HG03108 (cell line): Measurements from ENCODE around the gene TOM1L2.
"Not testable (repeated sequence)": the region's sequence is repeated elsewhere in the genome, so short reads cannot be mapped to it uniquely, and the experiment has no call there.

Source experiments
- ATAC-seq: cut with Tn5 transposase; IDR thresholded peaks from one replicate; pipeline ENCODE4 v1.9.1; 2021; ENCODE audit warnings: moderate library complexity; ENCODE audit not compliant: unreplicated experiment

Gene TOM1L2

DNA sequence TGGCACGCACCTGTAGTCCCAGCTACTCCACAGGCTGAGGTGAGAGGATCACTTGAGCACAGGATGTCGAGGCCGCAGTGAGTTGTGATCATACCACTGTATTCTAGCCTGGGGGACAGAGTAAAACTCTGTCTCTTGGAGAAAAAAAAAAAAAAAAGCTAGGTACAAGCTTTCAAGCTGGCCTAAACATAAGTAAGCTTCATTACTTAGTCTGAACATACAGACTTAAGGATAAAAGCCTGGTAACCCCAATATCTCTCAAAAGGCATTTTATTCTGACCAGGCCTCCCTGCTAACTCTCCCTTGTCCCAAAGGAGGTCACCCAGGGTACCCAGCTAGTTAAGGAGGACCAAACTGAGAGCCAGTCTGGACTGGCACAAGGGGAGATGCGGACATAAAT lies 46.2 kb downstream of the TOM1L2 start:
- ATAC-seq, result no peak

DNA sequence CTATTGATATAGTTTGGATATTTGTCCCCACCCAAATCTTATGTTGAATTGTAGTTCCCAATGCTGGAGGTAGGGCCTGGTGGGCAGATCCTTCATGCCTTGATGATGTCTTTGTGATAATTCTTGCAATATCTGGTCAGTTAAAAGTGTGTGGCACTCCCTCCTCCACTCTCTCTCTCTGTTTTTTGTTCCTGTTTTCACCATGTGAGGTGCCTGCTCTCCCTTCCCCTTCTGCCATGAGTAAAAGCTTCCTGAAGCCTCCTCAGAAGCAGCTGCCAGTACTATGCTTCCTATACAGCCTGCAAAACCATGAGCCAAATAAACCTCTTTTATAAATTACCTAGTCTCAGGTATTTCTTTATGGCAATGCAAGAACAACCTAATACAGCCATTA lies 47.3 kb downstream of the TOM1L2 start:
- no peak for ATAC-seq

DNA sequence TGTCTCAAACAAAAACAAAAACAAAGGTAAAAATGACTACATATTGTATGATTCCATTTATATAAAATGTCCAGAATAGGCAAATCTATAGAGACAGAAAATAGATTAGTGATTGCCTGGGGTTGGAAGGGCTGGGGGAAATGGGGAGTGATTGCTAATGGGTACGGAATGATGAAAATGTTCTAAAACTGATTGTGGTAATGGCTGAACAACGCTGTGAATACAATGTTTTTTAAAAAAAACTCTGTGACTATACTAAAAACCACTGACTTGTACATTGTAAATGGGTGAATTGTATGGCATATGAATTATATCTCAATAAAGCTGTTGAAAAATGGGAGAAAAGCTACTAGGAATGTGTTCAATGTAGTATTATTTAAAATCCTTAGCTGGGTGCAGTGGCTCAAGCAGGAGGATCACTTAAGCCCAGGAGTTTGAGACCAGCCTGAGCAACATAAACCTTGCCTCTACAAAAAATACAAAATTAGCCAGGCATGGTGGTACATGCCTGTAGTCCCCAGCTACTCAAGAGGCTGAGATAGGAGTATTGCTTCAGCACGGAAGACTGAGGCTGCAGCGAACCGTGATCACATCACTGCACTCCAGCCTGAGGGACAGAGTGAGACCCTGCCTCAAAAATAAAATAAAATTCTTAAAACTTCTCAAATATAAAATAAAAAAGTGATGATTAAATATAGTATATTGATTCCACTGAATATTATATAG lies 47.9 kb downstream of the TOM1L2 start:
- ATAC-seq, result no peak

DNA sequence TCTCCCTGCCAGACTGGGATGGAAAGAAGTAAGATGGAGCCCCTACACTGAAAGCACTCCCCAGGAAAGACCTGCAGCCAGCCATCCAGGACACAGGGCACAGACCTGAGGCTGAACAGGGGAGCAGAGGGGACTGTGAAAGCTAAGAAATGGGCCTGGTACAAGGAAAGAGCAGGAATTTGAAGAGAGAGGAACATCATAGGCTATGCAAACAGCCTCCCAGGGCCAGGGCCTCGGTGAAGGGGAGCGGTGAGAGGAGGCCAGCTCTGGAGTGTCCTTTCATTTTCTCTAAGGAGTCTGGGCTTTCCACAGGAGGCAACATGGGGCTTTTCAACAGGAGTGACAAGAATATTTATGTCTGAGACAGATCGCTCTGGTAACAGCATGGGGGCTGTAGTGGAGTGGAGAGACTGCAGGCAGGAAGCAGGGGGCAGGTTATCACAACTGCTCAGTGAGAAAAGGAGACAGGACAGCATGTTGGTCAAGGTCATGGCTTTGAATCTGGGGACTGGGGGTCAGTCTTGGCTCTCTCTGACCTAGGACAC lies 50.1 kb downstream of the TOM1L2 start:
- ATAC-seq, result no peak

DNA sequence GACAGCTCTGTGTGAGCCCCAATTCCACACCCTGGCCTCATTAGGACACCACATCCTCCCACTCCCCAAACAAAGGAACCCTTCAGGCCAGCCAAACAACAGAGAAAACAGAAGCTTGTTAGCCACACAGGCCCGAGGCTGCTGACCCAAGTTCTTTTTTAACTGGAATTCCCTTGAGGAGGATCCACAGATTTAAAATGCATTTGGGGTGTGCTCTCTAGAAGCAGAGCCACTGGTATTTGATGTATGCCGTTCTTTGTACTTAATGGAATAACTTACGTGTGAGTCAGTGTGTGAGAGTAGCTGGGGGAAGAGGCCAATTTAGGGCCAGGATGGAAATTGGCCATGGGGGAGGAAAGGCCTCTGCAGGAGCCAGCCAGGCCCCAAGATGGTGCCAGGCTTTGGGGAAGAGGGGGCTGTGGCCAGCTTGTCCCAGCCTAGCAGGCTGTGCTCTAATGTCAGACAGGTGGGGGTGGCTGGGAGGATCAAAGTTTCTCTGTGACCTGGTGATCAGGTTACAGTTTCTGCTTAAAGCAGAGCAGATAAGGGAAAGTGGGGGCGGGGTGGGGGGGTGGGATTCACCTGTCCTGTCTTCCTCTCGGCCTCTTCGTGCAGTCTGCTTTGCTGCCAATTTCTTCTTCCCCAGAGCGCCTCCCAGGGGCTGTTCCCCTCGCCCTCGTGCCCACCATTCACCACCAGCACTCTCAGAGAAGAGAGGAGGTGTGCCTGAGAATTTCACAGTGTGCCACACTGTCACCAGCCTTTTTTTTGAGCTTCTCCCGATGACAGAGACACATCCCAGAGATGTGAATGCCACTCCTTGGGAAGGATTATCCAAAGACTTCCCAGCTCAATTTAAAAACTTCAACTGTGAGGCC lies 50.8 kb downstream of the TOM1L2 start:
- no peak for ATAC-seq

DNA sequence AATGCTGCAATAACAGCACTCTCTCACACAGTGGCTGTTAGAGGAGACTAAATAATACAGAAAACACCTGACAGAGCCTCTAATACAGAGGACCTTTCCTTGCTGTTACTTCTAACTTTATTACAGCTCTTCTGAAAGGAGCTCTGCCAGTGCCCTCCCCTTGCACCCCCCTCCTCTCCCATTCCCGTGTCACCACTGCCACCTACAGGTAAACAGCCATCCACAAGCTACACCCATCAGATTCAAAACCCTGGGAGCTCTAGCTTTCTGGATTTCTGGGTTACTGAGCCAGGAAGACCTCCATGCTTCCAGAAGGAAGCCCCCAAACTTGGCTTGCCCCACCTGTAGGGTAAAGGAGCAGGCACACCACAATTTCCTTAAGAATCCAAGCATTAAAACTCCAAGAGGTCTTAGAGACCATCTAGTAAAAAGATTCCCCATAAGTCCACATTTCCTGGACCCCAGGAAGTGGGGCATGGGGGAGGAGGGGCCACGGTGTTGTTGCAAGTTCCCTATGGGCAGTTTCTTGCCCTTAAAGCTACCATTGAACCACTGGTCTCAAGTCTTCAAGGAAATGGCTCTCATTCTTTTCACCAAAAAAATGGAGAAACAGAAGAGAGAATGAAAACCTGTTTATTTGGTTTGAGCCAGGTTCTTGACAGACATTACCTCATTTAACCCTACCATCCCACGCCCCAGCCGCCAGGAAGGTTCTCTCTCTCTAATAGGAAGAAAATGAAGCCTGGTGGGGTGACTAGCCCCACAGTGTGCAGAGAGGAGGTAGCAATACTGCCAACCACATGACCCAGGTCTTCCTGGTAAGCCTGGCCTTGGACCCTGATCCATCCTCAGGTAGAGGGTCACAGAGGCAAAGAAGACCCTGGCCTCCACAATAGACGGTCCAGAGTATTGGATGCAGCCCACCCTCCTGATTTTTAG lies 52.8 kb downstream of the TOM1L2 start:
- ATAC-seq, result no peak

DNA sequence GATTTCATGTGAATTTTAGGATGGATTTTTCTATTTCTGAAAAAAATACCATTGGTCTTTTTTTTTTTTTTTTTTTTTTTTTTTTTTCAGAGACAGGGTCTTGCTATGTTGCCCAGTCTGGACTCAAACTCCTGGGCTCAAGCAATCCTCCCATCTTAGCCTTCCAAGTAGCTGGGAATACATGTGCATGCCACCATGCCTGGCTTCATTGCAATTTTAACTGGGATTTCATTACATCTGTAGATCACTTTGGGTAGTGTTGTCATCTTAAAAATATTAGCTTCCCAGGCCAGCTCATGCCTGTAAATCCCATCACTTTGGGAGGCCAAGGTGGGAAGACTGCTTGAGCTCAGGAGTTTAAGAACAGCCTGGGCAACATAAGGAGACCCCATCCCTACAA lies 54.8 kb downstream of the TOM1L2 start:
- no peak for ATAC-seq

DNA sequence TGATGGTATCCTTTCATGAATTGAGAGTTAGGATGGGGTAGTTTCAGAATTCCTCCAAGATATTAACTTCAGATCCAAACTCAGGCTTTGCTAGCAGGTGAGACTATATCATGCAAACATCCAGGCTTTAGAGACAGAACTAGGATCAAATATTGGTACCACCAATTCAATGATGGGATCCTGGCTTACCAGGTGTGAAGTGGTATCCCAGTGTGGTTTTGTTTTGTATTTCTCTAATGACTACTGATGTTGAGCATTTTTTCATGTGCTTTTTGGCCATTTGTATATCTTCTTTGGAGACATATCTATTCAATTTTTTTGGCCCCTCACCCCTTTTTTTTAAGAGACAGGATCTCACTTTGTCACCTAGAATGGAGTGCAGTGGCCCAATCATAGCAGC lies 57.0 kb downstream of the TOM1L2 start:
- ATAC-seq, result no peak

DNA sequence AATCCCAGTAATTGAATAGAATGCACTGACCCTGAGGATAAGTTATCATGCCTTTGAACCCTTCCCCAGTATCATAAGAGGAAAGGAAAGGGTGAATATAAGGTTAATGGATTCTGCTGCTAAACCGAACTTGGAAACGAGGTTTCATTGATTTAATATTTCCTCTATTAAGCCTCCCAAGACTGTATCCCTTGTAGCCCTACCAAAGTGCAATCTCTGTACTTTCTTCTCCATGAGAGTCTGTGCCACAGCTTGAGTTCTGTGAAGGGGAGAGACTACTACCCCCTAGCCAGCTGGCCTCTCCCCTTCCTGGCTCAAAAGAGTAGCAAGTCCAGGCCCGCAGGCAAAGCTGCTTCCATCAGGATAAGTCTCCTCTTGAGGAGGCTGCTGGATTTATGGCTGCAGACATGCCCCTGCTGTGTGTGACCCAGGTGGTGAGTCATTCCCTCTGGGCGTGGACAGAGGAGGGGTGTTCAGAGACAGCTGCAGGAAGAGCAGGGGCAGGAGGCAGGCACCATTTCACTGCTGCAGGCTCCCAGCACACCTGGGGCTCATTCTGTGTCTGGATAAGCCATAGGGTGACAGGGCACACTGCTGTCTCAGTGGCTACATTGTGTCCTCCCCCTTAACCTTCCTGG lies 58.4 kb downstream of the TOM1L2 start:
- ATAC-seq, result no peak

DNA sequence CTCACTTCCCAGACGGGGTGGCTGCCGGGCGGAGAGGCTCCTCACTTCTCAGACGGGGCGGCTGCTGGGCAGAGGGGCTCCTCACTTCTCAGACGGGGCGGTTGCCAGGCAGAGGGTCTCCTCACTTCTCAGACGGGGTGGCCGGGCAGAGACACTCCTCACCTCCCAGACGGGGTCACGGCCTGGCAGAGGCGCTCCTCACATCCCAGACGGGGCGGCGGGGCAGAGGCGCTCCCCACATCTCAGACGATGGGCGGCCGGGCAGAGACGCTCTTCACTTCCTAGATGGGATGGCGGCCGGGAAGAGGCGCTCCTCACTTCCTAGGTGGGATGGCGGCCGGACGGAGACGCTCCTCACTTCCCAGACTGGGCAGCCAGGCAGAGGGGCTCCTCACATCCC lies 59.9 kb downstream of the TOM1L2 start:
- ATAC-seq, result not testable (repeated sequence)

DNA sequence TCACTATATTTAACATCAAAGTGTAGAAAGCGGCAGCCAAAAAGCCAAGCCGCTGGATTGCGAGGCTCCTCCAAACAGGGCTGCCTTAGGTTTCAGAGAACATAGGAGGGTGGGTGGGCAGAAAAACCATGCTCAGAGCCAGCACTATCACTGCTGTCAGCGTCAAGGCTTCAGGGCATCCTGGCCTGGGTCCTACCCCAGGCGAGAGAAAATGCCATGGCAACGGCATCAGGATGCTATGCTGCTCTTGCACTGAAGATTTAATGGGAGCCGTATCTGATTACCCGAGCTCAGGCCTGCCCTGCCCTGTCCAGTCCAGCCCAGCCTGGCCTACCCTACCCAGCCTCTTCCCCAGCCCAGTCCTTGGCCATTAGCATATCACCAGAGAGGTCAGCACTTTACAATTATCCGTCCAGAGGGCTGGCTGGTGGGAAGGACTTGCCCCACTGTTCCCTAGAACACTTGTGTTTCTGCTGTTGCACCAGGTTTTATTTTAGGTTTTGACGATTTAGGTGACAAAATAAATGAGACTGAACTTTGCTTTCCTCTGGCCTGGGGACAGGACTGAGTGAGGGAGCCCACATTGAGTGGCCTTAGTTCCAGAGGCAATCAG lies 61.1 kb downstream of the TOM1L2 start:
- ATAC-seq, result no peak

DNA sequence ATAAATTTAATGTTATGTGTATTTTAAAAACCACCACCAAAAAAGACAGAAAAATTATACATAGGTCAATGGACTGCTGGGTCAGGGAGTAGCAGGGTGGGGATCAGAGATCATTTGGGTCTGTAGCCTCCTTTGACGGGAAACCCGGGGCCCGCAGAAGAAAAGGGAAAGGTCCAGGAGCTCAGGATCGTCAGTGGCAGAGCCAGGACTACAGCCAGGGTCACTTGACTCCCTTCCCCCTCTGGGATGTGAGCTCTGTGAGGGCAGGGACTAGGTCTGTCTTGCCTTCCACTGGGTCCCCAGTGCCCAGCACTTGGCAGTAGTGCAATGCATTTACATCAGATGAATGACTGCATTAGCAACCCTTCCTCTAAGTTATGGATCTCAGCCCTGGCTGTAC lies 62.1 kb downstream of the TOM1L2 start:
- ATAC-seq, result no peak

DNA sequence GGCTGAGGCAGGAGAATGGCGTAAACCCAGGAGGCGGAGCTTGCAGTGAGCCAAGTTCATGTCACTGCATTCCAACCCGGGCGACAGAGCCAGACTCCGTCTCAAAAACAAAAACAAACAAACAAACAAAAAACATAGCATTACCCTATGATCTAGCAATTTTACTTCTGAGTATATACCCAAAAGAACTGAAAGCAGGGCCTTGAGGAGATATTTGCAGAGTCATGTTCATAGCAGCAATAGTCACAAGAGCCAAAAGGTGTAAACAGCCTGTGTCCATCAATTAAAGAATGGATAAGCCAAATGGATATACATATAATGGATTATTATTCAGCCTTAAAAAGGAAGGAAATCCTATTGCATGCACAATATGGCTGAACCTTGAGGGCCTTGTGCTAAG lies 63.1 kb downstream of the TOM1L2 start:
- no peak for ATAC-seq

DNA sequence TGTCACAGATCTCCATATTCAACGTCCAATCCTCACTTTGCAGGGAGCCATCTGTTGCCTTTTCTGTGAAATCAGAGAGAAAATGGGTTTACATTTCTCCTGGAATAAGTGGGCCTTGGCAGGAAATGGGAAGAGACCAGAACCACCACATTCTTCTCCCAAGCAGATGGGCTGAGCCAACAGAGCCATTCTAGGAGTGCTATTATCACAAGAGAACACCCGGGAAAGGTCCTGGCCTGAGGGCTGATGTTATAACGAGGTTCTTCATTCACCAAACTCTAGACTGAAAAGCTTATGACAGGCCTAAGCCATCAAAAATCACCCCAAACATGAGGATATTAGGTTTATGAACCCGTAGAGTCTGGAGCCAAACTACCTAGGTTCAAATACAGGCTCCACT lies 64.7 kb downstream of the TOM1L2 start:
- ATAC-seq, result no peak

DNA sequence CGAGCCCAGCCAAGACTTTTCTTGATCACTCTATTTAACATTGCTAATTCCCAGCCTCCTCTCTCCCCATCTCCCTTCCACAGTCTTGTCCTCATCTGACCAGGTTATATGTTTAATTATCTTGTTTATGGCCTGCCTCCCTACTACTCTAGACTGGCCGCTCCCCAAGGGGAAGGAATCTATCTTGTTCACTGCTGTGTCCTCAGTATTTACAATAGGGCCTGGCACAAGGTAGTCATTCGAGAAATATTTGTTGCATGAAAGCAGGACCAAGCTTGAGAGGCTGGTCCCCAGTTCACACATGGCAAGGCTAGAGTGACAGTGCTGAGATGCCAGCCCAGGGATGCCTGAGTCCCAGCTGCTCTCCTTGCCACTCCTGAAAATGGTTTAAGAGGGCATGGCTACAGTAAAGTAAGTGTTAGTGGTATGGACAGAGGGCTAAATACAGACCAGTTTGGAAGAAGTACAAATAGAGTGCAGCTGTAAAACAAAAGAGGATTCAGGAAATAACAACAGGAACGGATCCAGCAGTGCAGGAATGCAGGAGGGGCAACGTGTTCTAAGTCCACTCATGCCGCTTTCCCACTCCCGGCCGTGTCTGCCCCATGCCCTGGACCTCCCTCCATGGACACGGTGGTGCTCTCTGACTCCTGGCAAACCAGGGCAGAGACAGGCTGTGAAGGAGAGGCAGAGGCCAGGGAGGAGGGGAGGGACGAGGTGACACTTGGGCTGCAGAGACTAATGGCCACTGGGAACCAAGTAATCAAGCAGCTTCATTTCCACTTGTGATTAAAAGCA lies 65.6 kb downstream of the TOM1L2 start:
- ATAC-seq, result no peak

DNA sequence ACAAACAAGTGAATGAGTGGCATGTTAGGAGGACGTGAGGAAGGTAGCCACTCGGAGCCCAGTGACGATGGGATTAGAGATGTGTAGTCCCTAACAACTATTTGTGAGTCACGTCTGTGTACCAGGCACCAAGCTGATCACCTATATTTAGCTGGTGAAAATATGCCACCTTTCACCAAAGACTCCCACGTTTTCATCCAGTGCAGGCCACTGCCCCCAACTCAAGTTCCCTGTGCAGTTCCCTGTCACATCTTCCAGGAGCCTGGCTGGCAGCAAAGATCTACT lies 67.2 kb downstream of the TOM1L2 start:
- no peak for ATAC-seq

DNA sequence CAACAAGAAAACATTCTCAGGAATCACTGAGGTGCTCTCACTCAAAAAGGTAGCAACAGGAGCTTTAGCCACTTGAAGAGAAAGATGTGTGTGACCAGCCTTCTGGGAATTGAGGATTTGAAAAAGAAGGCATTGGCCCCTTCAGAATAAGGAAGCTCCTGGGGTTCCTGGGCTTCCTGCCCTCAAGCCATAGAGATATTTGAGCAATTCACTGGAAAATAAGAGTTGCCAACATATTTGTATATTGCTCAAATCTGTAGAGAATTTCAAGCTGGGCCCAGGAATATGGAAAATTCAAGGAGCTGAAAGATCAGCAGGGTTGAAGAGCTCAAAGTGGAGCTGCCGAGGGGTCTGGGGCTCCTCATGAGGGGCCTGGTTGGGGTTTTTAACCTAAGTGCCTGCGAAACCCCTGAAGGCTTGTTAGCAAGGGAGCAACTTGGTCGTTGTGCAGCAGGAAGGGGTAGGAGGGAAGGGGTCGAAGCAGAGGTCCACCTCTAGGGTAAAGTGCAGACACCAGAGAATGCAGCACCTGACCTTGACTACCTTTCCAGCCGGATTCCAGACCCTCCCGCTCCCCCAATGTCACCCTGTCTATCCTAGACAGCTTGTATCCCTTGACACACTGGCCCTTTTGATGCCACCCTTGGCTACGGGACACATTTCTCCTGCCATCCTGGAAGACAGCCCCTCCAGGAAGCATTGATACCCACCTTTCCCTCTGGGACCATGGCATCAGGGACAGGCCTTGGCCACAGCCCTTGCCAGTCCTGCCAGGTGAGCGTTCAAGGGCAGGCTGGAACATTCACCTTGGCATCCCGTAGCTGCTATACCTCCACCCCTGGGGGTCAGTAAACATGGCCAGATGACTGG lies 67.8 kb downstream of the TOM1L2 start:
- no peak for ATAC-seq

DNA sequence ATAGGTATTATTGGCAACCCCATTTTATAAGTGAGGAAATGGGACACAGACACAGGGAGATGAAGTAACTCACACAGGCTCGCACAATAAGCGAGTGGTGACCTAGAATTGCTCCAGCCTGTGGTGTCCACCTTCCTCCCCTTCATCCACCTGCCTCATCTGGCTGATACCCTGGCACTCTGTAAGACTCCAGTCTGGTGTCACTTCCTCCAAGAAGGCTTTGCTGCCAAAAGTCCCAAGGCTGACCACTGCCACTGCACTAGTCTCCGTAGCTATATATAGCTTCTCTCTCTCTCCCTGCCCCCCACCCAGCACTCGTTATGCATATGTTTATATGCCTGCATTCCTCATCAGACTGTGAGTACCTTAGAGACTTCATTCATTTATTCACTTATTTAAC lies 69.3 kb downstream of the TOM1L2 start:
- ATAC-seq, result no peak

DNA sequence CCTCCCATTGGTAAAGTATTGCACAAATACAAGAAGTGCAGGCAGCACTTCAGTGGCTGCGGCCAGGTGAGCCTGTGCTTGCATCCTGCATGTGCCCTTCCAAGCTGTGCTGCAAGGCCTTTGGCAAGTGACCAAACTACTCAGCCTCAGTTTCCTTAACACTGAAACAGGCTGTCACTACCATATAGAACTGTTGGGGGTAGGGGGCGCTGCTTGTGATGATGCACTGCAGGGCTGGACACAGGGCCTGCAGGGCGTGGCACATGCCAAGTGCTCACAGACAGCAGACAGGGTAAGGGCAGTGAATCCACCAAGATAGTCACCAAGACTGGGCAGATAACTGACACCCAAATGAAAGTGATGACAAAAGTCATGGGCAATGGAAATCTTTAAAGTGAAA lies 69.8 kb downstream of the TOM1L2 start:
- no peak for ATAC-seq
